HG03521 (cell line): ENCODE data around the gene UBE3B.

ENCODE experiments used
- ATAC-seq: cut with Tn5 transposase; IDR thresholded peaks from one replicate; pipeline ENCODE4 v1.9.1; 2021; ENCODE audit warnings: mild to moderate bottlenecking, moderate library complexity; ENCODE audit not compliant: unreplicated experiment

Gene UBE3B

DNA sequence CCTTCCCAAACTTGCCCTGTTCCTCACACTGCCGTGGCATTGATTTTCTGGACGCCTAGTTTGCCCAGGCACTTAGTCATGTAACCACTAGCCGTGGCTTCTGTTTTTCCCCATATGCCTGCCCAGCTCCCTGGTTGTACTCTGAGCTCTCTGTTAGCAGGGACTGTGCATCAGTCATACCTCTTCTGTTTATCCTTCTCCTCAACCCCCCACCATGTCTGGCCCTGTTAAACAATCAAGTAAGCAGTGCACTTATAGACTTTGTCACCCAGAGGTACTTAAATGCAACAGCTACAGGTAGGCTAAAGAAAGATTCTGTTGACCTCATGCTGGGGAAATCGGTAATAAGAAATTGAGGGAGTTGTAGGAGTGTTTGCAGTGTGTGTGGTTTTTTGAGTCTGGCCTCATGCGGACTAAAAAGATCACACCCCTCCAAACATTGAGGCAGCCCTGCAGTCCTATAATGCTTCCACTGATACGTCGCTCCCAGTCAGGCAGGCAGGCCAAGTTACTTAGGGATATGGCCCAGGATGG is 17.0 kb downstream of the UBE3B start:
- no peak for ATAC-seq

DNA sequence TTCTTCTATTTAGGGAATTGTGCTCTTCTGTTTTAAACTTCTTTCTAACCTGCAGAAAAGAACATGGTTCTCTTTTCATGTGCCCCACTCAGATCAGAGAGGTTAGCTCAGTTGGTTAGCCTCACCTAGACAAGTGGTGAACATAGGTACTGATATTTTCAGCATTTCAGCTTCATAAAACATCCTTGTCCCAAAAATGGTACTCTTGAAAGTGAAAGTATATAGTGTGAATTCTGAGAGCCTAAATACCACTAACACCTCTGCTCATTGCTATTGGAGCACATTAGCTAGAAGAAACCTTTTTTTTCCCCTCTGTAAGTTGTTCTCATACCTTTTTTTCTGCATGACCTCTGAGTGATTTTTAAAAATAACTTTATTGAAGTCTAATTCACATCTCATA is 17.6 kb downstream of the UBE3B start:
- ATAC-seq, result no peak

DNA sequence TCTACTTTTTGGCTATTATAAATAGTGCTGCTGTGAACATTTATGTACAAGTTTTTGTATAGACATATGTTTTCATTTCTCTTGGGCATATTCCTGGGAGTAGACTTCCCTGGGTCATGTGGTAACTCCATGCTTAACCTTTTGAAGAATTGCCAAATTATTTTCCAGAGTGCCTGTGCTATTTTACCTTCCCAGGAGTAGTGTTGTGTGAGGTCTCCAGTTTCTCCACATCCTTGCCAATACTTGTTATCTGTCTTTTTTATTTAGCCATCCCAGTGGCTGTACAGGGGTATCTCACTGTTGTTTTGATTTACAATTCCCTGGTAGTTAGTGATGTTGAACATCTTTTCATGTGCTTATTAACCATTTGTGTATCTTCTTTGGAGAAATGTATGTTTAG is 18.9 kb downstream of the UBE3B start:
- ATAC-seq, result no peak

DNA sequence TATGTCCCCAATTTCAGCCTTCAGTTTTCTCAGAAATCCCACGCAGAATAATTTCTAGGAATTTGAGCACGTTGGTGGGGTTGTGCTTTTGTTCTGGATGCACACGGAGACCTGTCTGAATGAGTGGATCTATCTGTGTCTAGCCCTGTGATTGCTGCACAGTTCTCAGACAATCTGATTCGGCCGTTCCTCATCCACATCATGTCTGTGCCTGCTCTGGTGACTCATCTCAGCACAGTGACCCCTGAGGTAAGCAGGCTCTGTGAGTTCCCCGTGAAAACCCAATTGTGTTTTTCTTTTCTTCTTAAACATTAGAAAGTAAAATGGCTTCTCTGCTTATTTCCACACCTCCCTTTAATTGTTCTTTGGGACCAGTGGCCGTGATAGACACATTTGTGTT is 20.2 kb downstream of the UBE3B start:
- ATAC-seq, result no peak

DNA sequence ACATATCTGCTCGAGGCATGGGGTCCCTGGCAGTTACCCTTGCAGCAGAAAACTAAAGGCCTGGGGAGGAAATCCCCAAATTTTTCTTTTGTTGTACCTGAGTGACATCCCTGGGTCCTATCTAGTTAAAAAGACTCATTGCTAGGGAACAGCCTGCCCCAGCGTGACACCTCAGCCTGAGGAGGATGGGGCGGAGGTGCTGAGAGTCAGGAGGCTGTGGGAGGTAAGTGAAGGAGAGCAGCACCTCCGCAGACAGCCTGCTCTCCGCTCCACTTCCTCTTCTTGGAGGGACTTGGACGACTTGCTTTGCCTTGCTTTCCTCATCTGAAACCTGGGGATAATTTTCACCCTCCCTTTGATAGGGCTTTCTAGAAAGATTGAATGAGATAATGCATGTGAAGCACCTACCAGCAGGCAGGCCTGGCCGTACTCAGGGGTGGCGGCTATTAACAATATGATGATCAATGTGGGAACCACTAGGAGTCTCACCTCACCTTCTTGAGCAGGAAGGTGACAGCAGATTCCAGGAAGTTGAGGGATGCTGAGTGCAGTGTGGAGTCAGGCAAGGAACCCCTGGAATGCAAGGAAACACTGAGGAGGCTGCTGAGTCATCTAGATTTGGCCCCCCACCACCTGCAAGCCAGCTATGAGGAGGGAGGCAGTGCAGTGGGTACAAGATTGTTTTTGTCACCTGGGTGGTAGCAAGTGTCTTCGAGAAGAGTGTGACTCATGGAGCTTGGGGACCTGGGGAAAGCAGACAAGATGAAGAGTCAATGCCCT is 23.2 kb downstream of the UBE3B start:
- no peak for ATAC-seq

DNA sequence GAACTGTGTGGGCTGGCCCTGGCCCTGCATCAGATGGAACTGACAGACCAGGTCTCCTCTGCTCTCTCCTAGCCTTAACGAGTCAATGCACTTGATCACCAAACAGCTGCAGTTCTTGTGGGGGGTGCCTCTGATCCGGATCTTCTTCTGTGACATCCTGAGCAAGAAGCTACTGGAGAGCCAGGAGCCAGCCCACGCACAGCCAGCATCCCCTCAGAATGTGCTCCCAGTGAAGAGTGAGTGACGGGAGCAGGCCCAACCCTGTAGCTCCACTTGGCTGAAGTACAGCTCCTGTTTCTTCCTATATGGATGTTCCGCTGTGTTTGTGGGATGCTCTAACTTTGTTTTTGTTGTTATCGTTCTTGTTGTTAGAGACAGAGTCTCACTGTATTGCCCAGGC is 23.9 kb downstream of the UBE3B start:
- ATAC-seq, result no peak

DNA sequence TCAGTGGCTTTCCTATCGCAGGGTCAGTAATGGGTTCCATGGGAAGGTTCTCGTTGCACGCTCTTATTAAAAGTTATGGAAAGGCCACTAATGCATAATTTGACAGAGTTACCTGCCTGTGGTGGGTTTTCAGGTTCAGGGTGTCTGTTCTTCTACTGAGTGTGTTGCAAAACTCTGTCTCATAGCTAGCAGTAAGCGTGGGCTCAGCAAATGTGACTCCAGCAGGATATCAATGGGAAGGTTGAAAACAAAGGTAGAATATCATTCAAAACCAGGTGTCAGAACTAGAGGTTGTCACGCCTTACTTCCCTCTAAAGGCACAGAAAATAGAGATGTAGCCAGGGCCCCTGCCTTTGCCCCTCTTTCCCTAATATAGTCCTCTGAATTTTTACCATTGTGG is 24.9 kb downstream of the UBE3B start:
- ATAC-seq, result no peak

DNA sequence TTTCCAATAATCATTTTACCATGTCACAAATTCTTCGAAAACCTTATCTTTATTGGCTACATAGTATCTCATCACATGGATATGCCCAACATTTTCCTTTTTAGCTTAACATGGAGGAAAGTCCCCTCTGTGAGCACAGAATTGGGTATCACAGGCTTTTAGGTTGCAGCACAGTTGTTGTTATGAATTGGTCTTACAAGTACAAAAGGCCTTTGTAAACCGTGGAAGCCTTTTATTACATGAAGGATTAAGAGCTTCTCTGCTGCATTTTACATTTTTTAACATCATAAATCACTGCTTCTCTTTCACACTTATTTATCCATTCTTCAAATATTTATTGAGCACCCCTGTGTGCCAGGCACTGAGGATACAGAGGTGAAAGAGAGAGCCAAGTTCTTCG is 26.2 kb downstream of the UBE3B start:
- no peak for ATAC-seq

DNA sequence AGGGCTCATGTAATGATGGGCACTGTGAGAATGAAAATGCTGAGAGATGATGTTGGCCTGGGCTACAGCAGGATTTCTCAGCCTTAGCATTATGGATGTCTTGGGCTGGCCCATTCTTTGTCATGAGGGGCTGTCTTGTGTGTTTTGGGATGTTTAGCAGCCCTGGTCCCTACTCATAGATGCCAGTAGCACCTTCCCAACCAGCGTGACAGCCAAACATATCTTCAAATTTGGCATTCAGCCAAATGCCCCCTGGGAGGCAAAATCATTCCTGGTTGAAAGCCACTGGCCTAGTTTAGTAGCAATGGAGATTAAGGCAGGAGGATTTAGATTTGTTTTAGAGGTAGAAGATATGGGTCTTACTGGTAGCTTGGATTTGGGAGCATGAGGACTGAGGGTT is 26.6 kb downstream of the UBE3B start:
- no peak for ATAC-seq

DNA sequence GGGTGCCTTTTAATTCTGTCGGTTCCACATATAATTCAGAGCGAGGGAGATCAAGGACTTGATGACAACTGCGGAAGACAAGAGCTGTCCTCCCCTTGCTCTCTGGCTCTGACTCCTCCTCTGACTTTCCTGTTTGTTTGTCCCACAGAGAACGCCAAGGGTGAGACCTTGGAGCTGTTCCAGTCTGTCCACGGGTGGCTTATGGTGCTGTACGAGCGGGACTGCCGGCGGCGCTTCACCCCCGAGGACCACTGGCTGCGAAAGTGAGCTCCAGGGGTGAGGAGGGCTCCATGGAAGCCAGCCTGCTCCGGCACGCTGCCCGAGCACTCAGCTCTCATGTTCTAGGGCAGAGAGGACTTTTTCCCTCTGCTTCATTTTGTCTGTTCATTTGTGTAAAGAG is 32.8 kb downstream of the UBE3B start:
- no peak for ATAC-seq

DNA sequence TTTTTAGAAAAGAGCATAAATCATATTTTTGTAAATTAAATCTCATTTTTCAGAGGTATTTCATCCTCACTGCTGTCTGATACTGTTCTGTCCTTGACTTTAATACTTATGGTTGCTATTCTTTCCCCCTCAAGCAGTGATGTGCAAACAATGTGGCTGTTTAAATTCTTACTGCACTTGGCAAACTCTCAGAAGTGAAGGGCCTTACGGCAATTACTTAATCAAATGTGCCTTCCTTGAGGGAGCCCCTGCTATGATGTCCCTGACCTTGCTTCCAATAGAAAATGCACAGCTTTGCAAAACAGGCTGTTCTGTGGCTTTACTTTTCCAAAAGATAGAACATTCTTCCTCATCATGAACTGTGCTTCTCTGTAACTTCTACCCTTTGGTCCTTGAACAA is 35.2 kb downstream of the UBE3B start:
- ATAC-seq, result no peak

DNA sequence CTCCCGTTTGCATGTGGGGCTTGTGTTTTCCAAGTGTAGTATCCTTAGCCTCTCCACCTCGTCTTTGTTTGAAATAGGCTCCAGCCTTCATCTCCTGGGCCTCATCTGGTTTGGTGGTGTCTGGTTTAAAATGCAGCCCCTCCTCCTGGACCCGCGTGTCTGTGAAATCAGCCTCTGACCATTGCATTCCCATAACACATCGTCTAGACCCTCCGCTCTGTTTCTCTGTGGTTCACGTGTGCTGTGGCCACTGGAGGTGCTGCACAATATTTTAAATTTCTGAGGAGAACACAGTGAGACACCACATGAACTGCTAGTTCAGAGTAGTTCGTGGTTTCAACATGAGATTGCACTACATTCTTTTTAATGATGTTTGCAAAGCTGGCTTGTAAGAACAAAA is 35.6 kb downstream of the UBE3B start:
- no peak for ATAC-seq

DNA sequence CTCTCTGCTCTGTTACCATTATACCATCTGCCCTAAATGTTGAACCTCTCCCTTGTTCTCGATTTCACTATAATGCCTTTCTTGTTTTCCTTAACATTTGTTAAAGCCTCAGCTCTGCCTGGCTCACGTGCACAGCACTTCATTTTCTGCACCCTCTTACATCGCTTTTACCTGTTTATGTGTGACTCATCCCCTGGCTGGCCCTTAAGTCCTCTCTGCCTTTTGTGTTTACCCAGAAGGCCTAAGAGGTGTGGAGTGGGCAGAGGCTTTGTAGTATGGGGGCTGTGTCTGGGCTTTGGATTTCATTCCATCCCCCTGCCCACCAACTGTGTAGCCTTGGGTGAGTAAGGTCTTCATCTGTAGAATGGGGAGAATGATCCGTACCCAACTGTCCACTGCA is 36.5 kb downstream of the UBE3B start:
- ATAC-seq, result no peak

DNA sequence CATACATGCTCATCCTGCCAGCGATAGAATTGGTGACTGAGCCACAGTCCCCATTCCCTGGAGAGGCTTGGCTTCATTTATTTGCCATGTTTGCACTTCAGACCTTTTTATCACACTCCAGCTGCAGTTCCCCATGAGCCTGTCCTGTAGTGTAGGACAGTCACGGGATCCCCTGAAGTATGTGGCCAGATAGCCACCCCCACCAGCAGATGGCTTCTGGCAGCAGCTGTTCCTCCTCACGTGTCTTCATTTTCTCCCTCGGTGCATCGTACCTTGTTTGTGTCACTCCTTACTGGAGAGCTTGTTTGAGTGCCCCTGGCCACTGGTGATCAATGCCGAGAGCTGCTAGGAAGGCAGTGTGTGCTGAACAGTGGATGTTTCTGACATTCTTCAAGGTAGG is 40.2 kb downstream of the UBE3B start:
- no peak for ATAC-seq

DNA sequence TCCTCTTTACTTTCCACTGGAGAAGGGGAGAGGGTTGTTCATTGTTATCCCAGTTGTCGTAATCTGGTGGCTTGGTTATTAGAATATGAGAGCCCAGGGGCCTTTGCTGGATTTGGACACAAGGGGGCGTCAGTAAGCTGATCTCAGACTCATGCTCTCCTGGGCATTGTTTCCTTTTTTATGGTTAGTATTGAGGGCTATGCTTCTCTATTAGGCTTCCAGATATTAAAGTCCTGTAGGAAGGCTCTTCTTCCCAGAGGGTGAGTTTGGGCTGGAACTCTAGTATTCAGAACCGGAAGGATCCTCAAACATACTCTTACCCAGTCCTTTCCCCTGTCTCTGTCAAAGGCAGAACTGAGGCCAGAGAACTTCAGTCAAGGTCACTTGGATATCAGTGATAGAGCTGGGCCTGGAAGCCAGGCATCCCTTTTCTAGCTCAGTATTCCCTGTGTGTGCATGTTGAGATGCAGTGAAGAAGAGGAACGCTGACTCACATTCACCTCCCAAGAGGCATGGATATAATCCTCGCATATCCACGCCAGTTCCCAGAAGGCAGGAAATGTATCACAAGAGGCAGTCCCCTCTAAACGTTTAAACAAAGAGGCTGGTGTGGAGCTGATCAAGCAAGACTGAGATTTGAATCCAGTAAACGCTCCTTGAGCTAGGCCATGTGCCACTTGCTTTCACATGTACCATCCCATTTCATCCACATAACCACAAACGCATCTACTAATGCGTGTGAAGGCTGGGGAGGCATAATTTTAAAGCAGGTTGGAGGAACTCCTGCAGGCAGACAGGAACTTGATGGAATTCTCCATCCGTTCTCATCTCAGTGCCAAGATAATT is 41.6 kb downstream of the UBE3B start:
- ATAC-seq, result no peak

DNA sequence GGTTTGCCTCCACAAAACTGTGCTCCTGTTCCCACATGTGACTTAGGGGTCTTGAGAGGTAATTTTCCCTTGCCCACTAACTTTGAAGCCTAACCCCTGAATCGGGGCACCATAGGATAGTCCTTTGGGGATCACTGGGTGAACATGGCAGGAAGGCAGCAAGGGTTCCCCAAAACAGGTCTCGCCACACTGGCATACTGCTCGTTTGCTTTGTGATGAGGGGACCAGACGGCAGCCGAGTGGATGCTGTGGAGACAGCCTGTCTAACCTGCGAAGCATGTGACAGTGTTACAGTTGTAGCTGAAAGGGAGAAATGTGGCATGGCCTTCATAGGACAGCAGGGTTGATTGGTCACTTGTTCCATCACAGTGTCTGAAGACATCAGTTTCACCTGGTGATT is 42.4 kb downstream of the UBE3B start:
- ATAC-seq, result no peak

DNA sequence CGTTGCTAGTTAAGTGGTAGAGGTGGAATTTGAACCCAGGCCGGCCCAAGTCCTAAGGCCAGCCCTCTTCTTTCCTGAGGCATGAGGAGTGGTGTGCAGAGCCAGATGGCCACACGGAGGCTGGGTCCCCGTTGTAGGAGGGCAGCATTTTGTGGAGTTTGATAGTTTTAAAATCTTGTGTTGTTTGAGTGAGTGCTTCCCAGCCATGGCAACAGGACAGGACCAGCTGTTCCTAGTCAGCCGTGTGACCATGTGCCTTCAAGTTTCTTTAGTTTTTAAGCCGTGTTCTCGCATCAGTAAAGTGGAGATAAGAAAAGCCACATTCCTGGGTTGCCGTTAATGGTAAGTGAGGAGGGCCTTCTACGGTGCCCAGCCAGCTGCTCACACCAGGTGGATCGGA is 44.4 kb downstream of the UBE3B start:
- ATAC-seq, result no peak

DNA sequence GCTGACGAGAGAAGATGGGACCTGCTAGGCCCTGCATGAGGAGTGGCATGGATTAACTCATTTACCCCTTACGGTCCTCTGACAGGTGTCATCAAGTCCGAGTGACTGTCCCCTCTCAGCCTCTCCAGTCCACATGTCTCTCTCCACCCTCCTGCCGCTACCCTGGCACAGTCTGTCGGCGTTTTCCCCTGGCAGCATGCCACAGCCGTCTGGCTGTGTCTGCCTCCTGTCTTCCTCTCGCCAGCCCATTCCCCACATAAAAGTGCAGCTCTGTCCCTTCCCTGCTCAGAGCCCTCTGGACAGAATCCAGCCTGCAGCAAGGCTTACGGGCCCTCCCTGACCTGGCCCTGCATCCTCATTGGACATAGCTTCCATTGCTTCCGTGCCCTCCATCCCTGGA is 45.6 kb downstream of the UBE3B start:
- ATAC-seq, result no peak

DNA sequence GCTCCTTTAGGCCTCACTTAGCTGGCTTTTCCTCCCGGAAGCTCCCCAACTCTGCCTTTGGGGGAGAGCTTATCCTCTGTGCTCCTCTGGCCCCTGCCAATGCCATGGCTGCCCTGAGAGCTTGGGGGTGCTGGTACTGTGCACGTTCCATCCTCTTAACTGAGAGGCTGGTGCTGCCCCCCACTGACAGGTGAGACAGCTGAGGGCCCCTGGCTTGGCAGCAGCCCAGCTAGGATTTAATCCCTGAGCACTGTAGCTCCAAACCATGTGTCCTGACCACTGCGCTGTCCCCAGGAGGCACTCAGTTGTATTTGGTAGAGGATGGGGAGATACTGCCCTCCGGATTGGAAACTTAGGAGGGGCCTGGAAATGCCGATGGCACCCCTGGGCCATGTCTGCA is 46.1 kb downstream of the UBE3B start:
- ATAC-seq, result no peak

DNA sequence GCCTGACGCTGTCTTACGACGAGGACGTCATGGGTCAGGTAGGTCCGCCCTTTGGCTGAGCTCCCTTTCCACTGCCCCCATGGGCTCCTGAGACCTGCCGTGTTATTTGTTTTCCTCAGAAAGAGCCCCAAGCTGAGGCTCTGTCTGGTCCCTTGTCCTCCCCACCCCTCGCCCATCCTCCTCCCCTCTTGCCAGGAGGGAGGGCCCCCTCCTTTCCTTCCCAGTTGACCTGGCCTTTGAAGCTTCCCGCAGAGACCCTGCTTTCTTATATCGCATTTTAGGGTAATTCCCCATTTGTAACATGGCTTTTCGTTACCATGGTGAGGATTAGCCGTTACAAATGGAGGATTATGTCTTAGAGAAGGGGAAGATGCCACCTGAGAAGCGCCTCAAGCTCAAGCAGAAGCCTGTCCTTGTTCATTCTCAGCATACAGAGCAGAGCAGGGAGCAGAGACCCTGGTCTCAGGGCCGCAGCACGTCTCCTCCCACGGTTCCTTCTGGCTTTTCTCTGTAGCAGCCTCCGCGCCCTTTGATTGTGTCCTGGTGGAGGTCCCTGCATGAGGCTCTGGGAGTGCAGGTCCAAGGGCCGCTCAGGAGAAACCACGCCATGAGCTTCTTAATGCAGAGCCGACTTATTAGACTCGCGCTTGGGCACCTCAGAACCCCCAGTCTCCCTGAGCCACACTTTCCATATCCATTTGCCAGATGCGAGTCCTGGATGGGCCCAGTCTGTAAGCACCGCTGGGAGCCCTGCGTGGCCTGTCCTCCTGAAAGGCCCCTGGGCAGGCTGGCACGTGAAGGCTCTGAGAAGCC is 47.2 kb downstream of the UBE3B start:
- no peak for ATAC-seq

DNA sequence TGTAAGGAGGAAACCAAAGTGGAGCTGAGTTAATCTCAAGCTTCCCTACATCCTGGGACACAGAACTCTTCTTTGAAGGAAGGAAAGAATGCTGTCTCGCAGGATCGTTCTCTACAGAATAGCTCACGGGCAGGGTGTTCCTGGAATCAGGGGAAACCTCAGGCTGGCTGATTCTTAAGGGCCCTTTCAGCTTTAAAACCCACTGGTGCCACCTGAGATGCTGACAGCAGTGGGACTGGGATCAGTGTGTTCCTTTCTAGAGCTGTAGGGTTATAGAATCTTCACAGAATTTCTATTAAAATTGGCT is 47.8 kb downstream of the UBE3B start:
- ATAC-seq, result no peak
